GM12873 (cell line): ENCODE data around the gene NPEPL1.

Source experiments
- TF ChIP-seq, protein P1 (sequence below): IDR thresholded peaks from 2 replicates; pipeline ENCODE4 v1.5.1; 2012; ENCODE audit warnings: low read depth, mild to moderate bottlenecking, moderate library complexity, low read length, control low read depth; ENCODE audit not compliant: insufficient read depth; ENCODE audit errors: missing control alignments

NPEPL1 gene

DNA sequence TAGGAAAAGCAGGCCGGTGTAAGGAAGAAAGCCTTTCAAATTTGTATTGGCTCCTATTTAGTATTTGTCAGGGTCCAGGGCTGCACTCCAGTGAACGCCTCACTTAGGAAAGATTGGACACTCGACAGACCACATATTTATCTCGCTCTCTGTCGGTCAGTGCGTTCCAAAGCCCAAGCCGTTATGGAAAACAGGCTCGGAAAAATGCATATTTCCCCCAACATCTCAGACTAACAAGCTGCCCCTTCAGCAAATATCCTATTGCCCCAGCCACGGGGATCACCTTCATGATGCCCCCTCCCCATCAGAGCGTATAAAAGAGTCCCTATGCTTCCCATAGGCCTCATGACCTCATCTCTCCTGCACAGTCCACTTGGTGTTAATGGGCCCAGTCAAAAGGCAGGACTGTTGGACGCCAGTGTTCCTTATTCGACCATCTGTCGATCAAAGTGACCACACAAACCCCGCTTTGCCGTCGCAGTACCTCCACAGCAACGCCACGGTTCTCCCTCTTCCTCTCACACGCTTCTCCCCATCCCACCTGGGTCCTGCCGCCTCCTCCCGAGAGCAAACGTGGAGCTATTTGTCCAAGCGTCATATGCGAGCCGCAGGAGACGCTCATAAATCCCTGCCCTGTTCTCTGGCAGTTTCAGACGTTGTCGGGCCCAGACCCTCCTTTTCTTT, 63.3 kb downstream of the NPEPL1 start:
- TF ChIP-seq, protein P1, sequence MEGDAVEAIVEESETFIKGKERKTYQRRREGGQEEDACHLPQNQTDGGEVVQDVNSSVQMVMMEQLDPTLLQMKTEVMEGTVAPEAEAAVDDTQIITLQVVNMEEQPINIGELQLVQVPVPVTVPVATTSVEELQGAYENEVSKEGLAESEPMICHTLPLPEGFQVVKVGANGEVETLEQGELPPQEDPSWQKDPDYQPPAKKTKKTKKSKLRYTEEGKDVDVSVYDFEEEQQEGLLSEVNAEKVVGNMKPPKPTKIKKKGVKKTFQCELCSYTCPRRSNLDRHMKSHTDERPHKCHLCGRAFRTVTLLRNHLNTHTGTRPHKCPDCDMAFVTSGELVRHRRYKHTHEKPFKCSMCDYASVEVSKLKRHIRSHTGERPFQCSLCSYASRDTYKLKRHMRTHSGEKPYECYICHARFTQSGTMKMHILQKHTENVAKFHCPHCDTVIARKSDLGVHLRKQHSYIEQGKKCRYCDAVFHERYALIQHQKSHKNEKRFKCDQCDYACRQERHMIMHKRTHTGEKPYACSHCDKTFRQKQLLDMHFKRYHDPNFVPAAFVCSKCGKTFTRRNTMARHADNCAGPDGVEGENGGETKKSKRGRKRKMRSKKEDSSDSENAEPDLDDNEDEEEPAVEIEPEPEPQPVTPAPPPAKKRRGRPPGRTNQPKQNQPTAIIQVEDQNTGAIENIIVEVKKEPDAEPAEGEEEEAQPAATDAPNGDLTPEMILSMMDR = no peak

DNA sequence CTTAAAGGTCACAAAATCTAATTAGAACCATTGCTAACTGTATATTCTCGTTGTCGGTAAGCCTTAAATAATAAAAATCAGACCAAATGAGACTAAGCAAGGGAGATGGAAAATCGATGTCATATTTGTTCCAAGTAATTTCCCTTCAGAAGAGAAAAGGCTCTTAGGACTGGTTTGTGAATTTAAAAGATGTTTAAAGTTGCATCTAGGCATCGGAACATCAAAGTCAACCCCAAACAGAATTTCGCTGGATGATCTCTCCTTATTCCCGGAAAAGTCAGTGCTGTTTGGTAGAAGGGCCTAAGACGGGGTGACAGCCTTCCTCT, 63.8 kb downstream of the NPEPL1 start:
- TF ChIP-seq, protein P1 = no peak

DNA sequence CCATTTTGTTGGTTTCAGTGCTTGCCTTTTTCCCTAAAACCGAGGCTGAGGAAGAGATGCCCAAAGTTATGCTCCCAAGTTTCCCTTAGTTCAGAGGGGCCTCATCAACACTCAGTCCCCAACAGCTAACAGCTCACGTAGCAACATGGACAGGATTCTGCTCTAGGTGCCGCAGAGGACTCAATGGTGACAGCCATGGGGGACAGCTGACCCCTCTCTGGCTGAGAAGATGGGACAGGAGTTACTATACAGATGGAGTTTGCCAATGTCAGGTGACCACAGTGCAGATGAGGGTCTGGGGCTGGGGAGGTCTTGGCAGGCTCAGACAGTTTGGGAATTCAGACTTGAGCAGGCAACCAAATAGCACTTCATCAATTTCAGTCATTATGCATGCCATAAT, 67.3 kb downstream of the NPEPL1 start:
- TF ChIP-seq, protein P1 = no peak

DNA sequence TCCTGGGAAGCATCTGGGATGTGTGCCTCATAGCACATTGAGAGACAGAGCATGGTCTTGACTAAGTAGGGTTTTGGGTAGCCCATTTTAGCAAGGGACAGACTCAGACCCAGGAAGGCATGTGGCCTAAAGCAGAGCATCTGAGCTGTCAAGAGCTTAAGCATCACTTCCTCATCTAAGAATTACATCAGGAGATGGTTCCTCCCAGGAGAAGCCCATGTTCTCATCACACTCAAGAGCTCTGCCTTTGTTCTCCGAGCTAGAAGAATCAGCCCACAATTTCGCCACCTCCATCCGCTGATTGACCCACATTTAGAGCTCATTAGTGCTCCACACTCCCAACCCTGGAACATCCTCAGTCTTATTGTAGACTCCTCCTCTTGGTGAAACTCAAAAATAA, 68.3 kb downstream of the NPEPL1 start:
- TF ChIP-seq, protein P1 = no peak

DNA sequence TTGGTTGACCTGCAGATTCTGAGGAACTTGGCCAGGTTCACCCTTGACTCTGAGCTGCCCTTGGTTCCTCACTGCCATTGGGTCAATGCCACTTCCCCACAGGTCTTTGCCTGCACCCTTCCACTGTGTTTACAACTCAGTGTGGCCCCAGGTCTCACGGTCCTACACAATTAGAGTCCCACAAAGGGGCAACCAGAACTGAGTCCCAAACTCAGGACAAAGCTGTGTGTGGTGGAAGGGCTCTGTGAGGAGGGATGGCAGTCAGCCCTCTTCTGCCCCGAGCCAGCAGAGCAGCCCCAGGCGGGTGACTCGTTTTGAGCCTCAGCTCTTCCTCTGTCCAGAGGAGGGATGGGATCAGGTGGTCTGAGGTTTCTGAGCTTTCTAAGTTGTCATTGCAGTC, 69.5 kb downstream of the NPEPL1 start:
- TF ChIP-seq, protein P1 = no peak

DNA sequence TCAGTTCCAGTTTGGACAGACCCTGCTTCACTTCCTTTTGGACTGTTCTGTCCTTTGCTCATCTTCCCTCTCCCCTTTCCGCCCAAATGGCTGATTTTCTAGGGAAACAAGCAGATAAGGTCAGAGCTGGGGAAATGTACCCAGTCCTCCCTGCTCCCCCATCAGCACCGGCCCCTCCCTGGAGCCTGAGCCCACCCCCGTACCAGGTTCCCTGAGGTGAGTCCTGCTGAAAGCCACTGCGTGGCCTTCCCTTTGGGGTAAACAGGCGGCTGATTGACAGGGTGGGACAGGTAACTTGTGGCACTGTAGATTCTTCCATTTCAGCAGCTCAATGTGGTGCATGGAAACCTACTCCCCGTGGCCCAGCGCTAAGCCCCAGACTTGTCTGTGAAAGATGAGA, 70.5 kb downstream of the NPEPL1 start:
- TF ChIP-seq, protein P1 = no peak
